Measurements from ENCODE around the gene PGBD5. TPM values are rescaled to one million over a fixed set of nuclear protein-coding genes. Genes with fewer than 3 reads are reported as not detected.
"Not testable (repeated sequence)": the region's sequence is repeated elsewhere in the genome, so short reads cannot be mapped to it uniquely, and the experiment has no call there.

The PGBD5 gene
- polyA plus RNA-seq, 3 donors: 0.44 TPM; not detected in 2

- Mint-ChIP-seq H3K27me3 (ENCODE audit: low read depth in 3 of 3) (peaks cover 3 to 16% (median 9%) of the 10 kb centered on the region in 3 donors), H3K4me1 (no peaks in the 10 kb centered on the region), H3K4me3 (peak overlapping the region in 1 of 2 donors; percentile 23), H3K27ac (no peak overlapping the region), H3K9me3 (peaks cover 0 to 11% (median 8%) of the 10 kb centered on the region in 7 donors), H3K36me3 (no peaks in the 10 kb centered on the region)
- Histone ChIP-seq H3K36me3 (replicated peaks in 1 of 2; ENCODE audit: control insufficient read depth in 1 of 2, insufficient read depth in 2 of 2, low read length in 2 of 2) (no peaks in the 10 kb centered on the region), H4K20me1 (ENCODE audit: insufficient read depth, low read length) (no peaks in the 10 kb centered on the region), H2AFZ (ENCODE audit: insufficient read depth, low read depth, low read length, poor library complexity, severe bottlenecking) (no peak overlapping the region), H3K4me2 (replicated peaks; ENCODE audit: extremely low read depth, low read length, poor library complexity, severe bottlenecking) (no peak overlapping the region), H3K4me1 (ENCODE audit: control insufficient read depth in 1 of 2, insufficient read depth in 2 of 2, low read length in 2 of 2) (no peaks in the 10 kb centered on the region), H3K27ac (ENCODE audit: low read depth in 1 of 2, low read length in 2 of 2) (no peak overlapping the region), H3K9me3 (replicated peaks in 1 of 2; ENCODE audit: control insufficient read depth in 1 of 2, insufficient read depth in 1 of 2, low read length in 2 of 2) (peaks cover 0 to 5% of the 10 kb centered on the region in 2 donors), H3K27me3 (ENCODE audit: control insufficient read depth in 2 of 2, insufficient read depth in 2 of 2, low read length in 2 of 2) (no peaks in the 10 kb centered on the region), H3K79me2 (ENCODE audit: insufficient read depth, low read length) (no peaks in the 10 kb centered on the region), H3K4me3 (replicated peaks in 1 of 3; ENCODE audit: low read depth in 2 of 3, low read length in 3 of 3) (no peak overlapping the region), H3K9ac (ENCODE audit: insufficient read depth, low read length, poor library complexity, severe bottlenecking) (no peak overlapping the region)
- intact Hi-C loops (cut with micrococcal nuclease): no loop called here
- no CpG with 5 or more reads among the region's 2 CpGs for WGBS (ENCODE audit: insufficient coverage)
- DNase-seq: no peak
- TF ChIP-seq, protein P1, sequence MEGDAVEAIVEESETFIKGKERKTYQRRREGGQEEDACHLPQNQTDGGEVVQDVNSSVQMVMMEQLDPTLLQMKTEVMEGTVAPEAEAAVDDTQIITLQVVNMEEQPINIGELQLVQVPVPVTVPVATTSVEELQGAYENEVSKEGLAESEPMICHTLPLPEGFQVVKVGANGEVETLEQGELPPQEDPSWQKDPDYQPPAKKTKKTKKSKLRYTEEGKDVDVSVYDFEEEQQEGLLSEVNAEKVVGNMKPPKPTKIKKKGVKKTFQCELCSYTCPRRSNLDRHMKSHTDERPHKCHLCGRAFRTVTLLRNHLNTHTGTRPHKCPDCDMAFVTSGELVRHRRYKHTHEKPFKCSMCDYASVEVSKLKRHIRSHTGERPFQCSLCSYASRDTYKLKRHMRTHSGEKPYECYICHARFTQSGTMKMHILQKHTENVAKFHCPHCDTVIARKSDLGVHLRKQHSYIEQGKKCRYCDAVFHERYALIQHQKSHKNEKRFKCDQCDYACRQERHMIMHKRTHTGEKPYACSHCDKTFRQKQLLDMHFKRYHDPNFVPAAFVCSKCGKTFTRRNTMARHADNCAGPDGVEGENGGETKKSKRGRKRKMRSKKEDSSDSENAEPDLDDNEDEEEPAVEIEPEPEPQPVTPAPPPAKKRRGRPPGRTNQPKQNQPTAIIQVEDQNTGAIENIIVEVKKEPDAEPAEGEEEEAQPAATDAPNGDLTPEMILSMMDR (IDR thresholded peaks at IDR 0.05): no peak
Measured at GRCh38 chr1:230407351-230407750, 18.8 kb downstream of the PGBD5 start.

DNA sequence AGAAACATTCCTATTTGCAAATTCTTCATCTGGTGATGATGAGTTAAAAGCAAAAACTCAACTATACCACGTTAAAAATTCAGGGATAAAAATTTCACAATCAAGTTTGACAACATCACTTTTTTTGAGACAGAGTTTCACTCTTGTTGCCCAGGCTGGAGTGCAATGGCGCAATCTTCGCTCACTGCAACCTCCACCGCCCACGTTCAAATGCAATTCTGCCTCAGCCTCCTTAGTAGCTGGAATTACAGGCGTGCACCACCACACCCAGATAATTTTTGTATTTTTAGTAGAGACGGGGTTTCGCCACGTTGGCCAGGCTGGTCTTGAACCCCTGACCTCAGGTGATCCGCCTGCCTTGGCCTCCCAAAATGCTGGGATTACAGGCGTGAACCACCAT lies 19.4 kb downstream of the PGBD5 start:
- H3K4me3 Mint-ChIP-seq; H3K27ac Mint-ChIP-seq; intact Hi-C loops (cut with micrococcal nuclease); H3K27ac ChIP-seq (ENCODE audit: low read depth in 1 of 2, low read length in 2 of 2); H3K27me3 ChIP-seq (ENCODE audit: control insufficient read depth in 2 of 2, insufficient read depth in 2 of 2, low read length in 2 of 2); H3K4me1 Mint-ChIP-seq; DNase-seq; H3K36me3 Mint-ChIP-seq; H3K4me3 ChIP-seq (replicated peaks in 1 of 3; ENCODE audit: low read depth in 2 of 3, low read length in 3 of 3); H3K4me2 ChIP-seq (replicated peaks; ENCODE audit: extremely low read depth, low read length, poor library complexity, severe bottlenecking); H2AFZ ChIP-seq (ENCODE audit: insufficient read depth, low read depth, low read length, poor library complexity, severe bottlenecking); H3K36me3 ChIP-seq (replicated peaks in 1 of 2; ENCODE audit: control insufficient read depth in 1 of 2, insufficient read depth in 2 of 2, low read length in 2 of 2); H4K20me1 ChIP-seq (ENCODE audit: insufficient read depth, low read length); H3K9ac ChIP-seq (ENCODE audit: insufficient read depth, low read length, poor library complexity, severe bottlenecking); H3K4me1 ChIP-seq (ENCODE audit: control insufficient read depth in 1 of 2, insufficient read depth in 2 of 2, low read length in 2 of 2); H3K9me3 ChIP-seq (replicated peaks in 1 of 2; ENCODE audit: control insufficient read depth in 1 of 2, insufficient read depth in 1 of 2, low read length in 2 of 2); H3K79me2 ChIP-seq (ENCODE audit: insufficient read depth, low read length): not testable (repeated sequence)
- Mint-ChIP-seq H3K27me3 (ENCODE audit: low read depth in 3 of 3) (peaks cover 3 to 16% (median 9%) of the 10 kb centered on the region in 3 donors), H3K9me3 (peaks cover 0 to 11% (median 8%) of the 10 kb centered on the region in 7 donors)
- WGBS (ENCODE audit: insufficient coverage): 80% methylated on average over 1 of the region's 11 CpGs

Measured in CD14-positive monocyte (primary cell).